ENCODE results near the gene PBOV1.
A peak's percentile ranks its signal among the peaks of the same experiment; 100 is the strongest.

PBOV1 gene

DNA sequence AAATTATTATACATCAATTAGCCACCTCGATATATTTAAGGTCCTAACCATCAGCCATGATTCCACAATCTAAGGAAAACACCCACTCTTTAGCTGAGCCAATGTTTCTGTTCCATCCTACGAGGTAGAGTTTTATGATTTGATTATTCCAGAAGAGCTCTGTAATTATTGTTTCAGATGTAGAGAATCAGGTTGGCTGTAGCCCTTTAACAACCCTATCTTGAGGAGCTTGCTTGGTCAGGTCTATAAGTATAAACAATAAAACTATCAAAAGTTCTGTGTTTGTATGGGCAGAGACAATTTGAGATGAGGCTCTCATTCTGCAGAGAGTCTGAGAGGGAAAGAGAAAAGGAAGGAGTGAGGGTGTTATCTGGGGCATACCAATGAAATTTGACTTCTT, at the start of gene PBOV1:
Gene PBOV1, minus strand, starts transcription at position 43 of the 400 bp plus-strand sequence. CDS start 96 bp downstream, outside the sequence.
- DNase-seq = no peak

DNA sequence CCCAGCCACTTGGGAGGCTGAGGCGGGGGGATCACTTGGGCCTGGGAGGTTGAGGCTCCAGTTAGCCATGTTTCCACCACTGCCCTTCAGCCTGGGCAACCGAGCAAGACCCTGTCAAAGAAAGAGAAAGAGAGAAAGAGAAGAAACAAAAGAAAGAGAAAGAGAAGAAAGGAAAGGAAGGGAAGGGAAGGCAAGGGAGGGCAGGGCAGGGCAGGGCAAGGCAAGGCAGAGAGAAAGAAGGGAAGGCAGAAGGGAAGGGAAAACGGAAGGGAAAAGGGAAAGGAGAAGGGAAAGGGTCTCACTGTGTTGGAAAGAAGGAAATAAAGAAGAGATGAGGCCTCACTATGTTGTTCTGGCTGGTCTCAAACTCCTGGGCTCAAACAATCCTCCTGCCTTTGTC, 47.8 kb upstream of the PBOV1 start:
- no peak for DNase-seq

DNA sequence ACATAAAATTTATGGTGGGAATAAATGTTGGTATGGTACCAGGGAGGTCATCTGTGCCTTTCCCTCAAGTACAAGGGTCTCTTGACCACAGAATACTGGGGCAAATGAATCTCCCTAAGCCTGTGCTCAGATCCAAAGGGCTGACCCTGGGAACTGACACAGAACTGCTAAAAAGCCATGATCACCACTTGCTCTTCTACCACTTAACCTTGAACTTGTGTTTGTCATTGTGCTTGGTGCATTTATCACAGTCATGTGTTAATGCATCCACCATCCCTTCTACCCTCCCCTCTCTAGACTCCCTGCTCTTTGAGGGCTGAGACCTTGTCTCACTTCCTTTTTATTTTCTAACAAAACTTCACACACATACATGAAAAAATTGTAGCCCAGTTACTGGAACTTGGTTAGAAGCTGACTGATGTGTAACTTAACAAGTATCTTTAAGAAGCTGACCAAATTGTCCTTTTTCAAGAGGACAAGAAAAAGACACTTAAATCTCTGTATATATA, 46.1 kb upstream of the PBOV1 start:
- DNase-seq = no peak

DNA sequence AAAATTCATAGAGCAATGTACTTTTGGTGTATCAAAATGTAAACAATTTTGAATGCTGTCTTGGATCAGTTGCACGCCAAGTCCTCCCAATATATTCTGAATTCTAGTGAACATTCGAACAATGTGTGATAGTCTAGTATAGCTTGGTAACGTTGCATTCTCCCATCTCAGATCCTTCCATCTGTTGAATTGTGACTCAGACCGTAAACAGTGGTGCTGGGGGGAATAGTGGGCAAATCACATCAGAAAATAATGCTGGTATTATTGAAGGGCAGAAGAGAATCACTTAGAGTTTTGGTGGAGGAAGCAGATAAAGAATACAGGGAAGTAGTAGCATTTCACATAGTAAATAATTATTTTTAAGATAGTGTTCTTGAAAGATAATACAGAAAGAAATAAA, 45.7 kb upstream of the PBOV1 start:
- DNase-seq = no peak

DNA sequence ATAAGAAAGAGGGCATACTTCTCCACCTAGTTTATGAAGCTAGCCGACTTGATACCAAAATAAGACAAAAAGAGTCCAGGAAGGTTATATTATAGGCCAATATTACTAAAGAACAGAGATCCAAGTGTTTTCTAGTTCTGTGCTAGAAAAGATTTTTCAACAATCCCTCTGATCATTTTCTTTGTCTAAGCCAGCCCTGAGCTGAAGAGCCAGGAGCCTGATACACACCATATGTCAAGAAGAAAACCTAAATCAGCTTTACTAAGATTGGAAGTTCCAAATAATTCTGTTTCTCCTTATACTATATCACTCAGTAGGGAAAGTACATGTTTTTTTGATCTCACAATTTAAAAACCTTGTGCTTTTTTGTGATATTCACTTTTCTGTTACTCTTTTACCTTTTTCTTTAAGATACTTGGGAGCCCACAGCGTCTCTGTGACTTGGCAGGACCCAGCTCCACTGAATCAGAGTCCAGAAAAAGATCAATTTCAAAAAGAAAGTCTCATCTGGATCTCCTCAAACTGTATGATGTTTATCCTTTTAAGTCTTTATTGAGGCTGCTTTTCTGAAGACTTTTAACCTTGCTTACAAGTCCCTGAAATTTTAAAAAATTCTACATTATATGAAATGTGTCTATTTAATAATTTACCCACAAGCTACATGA, 43.0 kb upstream of the PBOV1 start:
- peak; percentile 32 for DNase-seq

DNA sequence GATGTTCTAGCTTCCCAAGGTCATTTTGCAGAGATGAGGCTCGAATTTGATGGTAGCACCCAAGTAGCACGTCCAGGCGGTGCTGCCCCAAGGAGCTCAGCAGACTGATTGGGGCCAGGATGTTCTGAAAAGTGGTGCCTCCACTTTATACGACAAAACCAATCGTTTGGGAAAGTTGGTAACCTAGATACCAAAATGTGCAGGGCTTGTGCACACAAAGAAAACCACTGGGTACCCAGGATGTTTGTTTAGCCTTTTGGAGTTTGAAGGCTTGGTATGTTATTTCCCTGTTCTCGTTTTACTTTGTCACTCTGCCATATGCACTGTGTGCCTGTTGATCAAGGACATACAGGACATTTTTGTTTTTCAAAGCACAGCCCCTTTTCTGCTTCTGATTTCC, 40.7 kb upstream of the PBOV1 start:
- no peak for DNase-seq

DNA sequence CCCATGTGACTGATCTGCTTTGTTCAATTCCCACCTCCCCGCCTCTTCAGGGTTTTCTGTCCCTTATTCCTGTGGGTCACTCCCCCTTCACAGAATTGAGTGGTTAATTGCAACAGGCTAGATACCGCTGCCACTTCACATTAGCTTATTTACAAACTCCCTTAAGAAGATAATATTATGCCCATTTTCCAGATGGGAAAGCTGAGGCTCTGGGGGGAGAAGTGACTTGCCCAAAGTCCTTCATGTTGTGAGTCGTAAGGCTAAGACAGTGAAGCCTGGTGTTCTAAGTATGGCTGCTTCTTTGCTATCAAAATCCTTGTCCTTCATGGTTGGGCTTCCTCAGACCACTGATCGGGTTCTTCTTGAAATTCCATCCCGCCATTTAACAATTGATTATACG, 39.9 kb upstream of the PBOV1 start:
- no peak for DNase-seq

DNA sequence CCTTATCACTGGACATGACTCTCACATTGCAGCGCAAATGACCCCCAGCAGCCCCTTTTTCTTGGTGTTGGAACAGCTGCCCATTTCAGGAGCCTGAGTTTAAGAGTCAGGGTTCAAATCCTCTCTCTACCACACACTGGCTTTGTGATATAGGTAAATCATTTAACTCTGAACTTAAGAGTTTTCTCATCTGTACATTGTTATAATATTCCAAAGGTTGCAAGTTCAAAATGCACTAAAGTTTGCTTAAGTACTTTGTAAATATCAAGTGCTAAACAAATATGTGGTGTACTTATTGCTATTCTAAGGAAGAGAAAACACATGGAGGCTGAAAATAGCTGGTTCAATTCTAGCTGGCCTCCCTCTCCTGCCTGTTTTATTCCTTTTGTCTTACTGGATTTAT, 39.3 kb upstream of the PBOV1 start:
- DNase-seq = no peak

DNA sequence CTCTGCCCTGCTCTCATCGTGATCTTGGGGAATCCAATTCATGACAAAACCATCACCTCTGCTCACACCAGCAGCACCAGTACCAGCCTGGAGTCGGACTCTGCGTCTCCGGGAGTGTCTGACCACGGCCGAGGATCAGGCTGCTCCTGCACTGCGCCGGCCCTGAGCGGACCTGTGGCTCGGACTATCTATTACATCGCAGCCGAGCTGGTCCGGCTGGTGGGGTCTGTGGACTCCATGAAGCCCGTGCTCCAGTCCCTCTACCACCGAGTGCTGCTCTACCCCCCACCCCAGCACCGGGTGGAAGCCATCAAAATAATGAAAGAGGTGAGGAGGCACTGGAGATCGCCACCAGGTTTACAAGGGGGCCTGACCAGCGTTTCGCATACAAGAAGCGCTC, 37.2 kb upstream of the PBOV1 start:
- no peak for DNase-seq

DNA sequence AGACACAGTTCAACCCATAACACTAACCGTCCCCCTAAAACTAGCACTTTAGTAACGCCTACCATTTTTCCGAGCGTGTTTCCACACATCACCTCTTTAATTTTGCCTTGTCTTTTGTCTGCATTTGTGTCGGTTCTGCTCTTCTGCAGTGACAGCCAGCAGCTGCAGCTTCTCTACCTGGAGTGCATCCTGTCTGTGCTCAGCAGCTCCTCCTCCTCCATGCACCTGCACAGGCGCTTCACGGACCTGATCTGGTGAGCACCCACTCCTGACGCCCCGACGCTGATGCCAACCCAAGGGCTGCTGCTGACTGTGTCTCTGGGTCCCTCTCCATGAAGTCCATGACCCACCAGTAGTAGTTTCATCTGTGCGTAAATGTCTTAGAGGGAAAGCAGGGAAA, 35.4 kb upstream of the PBOV1 start:
- DNase-seq = no peak

DNA sequence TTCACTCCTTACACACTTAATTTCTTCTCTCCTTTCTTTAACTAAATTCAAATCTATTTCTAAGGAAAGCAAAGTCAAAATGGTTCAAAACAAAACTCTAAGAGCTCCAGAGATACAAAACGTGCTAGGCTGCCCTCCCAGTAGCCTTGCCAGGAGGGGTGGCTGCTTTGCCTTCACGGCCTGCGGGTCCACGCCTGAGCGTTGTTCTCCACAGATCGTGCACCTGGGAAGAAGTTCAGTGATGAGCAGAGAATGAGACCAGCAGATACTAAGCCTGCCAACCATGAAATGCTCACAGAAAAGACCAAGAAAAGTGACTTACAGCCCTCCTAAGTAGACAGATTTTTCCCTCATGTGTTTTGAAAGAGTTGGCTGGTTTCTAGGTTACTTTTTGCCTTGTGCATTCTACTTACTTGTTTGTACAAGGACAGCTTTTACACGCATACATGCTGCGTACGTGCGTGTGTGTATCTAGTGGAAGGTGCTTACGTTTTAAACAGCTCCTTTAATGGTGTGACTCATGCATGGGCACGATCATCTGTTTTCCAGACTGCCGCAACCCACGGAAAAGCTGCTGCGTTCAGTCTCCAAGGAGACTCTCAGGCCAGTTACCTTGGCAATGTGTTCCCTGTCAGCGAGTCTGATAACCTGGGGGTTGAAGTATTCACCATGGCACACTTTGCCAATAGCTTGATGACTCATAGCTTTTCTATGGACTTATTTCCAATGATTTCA, 32.4 kb upstream of the PBOV1 start:
- DNase-seq = peak; percentile 48

DNA sequence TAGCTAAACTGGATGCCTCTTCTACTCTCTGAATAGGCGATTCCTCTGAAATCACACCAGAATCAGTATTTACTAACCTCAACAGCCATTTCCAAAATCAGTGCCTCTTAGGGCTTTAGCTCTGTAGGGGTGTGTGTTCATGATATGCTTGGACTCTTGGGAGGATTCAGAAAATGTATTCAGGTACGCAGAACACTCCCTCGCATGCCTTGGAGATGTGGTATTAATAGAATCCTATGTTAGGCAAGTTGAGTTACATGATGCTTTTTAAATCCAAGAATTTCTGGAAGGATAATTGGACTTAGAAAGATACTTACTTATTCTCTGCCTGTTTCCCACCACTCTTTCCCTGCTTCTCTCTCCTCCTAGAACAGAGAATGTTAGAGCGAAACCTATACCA, 31.8 kb upstream of the PBOV1 start:
- DNase-seq = no peak

DNA sequence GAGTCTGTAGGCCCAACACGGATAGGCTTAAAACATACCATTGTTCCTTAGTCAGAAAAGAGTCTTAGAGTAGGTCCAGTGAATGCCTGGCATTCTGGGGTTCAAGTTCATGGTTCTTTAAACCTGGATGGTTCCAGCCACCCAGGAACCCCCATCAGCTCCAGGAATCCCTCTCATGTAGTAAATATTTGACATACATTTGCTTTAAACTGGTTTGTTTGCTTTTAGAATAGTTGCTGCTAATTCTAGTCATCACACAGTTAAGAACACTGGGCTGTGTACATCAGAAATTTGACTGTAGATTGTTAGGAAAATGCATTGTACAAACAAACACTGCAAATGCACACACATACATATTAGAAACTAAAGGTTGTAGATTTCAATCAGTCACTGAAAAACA, 30.6 kb upstream of the PBOV1 start:
- DNase-seq = no peak

DNA sequence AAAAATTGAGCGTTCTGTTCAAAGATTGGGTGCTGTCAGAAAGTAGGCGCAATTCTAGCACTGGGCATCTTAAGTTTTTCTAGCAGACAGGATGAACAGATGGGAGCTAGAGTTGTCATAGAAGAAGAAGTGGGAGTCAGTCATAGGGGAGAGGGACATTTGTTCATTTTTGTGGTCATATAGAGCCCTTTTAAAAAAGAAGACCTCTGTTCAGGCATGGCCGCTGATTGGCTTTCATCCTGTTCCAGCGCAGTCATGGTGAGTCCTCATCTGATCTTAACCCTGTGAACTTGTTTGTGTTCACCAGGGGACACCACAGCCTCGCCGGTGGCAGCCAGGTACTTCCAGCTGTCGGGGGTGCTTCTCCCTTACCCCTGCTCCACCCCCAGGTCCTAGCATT, 29.7 kb upstream of the PBOV1 start:
- DNase-seq = no peak

DNA sequence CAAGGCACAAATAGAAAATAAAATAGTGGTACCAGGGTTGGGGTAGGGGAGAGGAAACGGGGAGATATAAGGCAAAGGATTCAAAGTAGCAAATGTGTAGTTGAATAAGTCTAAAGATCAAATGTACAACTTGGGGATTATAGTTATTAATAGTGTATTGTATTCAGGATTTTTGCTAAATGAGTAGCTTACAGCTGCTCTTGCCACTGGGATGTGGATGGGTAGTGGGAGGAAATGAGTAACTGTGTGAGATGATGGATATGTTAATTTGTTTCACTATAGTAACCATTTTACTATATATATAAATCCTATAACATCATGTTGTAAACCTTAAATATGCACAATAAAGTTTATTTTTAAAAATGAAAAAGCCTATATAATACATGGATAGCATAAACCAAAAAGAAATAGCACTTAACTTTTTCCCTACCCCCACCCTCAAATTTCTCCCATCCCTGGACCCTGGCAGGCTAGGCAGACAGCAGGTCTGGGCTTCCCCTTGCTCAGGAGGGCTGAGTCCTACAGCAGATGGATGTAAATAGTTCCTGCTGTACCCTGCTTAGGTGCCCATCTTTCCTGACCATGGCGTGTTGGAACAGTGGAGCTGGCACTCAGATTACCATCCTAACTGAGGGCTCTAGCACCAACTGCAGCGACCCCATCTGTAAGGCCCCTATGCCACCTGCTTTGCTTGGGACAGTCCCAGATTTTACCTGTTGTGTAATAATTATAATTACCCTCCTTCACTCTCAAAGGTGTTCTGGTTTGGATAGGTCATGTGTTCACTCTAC, 28.6 kb upstream of the PBOV1 start:
- no peak for DNase-seq

DNA sequence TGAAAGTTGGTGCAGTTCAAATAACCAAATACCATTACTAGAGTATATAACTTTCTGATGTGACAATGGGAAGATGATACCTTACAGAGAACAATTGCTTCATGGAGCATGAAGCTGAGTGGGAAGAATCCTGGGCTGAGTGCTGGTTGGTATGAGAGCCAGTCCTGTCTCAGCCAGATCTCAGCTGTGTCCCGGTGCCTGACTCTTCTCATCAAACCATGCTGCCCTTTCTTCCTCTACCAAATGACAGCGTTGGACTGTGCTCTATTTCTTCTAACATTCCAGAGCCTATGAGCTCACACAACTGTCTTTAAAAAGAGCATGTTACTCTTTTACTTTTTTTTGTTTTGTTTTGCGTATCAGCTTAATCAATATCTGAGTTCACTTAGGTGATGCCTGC, 27.5 kb upstream of the PBOV1 start:
- no peak for DNase-seq

DNA sequence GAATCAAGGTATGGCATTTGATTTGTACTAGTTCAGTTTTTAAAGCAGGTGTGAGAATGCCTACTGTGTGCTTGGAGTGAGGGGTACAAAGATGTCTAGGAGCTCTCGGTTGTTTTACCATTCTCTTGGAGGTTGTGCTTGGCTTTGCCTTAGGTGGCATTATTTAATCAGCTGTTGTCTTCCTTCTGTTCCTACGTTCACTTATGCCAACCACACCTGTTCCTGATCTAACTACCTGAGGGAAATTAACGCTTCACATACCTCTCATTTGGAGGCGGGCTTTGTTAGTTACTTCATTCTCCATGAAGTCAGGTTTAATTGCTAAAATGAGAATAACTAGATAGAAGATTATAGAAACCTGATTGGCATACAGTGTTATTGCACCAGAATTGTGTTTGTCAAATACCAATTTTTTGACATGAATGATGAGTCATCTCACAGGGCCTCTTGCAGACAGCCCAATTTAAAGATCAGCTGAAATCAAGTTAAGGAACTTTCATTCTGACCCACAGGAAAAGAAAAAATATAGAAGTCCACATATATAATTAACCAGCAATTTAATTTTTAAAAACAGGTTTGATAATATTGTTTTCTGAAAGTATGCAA, 24.8 kb upstream of the PBOV1 start:
- no peak for DNase-seq

DNA sequence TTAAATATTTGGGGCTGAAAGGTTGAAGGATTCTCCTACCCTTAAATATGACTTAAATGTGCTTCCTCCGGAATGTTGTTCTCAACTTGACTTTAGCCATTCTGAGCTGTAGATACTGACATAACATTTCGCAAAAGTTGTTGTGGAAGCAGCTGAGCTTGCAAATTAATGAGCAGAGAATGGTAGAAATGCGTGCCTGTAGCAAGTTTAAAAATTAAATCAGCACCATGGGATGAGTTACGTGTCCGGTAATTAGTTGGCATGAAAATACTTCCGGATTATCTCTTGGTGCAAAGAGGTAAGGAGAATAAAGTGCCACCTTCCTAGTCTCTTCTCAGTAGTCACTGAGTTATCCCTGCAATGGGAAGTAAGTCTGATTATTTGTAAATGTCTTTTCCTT, 23.6 kb upstream of the PBOV1 start:
- no peak for DNase-seq

DNA sequence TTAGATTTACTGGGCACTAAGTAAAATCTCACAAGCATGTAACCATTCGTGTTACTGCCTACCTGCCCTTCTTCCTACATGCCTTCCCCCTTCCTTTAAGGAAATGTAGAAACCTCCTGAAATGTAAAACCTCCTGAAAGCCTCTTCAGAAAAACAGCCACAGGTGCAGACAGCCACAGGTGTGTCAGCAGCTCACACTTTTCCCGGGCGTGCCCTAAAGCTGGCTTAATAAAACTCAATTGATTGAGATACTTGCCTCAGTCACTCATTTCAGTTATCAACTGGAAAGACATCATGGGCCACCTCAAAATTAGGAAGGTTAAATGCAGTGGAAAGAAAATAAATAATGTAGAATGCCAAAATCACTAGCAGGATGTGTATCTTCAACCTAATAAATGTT, 23.1 kb upstream of the PBOV1 start:
- DNase-seq = no peak

DNA sequence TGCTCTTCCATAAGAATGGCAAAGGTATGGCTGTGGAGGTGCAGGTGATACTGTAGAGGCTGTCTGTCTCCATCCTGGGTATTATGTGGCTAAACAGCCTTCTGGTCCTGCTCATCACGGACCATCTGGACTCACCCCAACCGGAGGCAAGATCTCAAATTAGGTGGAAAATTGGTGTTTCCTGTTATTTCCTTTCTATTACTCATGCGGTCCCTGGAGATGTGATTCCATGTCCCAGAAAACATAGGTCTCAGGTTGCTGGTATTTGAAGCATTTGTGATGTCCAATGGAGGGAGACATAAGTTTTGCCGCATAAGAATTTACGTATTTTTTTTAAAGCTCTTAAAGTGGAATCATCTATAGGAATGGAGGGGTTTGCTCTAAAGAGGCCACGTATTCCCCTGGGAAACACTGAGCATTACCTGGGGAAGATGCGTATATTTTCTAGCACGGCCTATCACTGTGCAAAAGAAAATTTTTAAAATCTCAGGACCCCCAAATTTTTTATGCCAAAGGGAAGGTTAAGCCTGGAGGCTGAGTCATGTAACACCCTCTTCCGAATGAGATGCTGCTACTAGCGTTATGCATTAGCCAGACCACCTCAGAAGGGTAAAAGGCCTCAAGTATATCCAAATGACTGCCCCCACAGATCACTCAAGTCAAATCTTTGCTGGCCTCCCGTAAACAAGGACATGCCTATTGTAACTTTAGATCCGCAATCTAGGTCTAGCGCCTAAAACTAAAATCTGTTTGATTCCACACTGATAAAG, 22.4 kb upstream of the PBOV1 start:
- peak; percentile 53 for DNase-seq

DNA sequence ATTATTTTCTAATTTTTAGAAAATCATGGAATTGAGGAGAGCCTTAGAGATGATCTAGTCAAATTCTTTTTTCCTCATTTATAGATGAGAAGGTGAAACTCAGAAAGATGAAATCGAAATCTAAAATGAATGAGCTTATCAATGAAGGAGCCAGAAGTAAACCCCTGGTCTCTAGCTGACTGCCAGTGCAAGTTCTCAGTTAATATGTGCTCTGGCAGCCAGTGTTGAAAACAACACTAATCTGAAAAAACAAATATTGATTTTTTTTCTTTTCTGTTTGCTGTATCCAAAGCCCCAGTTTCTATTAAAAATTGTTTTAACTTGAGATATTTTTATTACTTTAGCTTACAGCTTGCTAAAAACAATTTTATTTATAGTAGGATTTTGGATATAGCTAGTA, 21.5 kb upstream of the PBOV1 start:
- DNase-seq = no peak

DNA sequence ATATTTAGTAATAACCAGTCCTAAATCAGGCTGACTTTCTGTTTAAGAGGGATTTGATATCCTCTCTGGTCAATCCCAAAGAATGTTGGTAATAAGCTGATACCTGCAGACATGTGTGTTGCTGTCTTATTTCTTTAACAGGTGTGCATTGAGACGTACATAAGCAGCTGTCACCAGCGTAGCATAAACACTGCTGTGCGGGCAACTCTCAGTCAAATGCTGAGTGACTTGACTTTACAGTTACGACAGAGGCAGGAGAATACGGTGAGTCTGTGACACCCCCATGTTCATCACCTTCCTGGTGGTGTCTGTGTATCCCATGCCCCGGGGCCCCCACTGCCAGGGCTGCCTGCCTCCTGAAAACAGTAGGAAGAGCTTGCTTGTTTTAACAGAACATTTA, 20.1 kb upstream of the PBOV1 start:
- DNase-seq = no peak

DNA sequence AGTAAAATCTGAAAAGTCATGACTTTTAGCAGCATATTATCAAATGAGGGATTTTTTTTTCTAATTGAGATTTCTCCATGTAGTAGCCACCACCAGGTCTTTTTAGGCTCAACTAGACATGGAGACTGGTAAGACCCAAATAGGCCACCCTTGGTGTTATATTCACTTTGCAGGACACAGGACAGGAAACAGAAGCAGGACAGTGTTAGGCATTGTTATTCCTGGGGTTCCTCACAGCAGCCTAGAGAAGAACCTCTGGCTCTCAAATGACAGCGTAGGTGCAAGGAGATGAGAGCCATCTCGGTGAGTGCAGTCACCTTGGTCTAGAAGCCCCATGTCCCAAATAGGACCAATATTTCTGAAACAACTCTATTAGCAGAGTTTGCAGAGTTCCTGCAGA, 19.2 kb upstream of the PBOV1 start:
- DNase-seq = no peak

Measured in NCI-H446 treated with DMSO at 0.1 percent for 48 hours (cell line).